Colon (tissue), 2 donors: ENCODE data around the gene HAPLN3.

Experiments
- FAIRE-seq: peaks from 2 replicates; lab custom pipeline; 2012; peaks lifted over from hg19 to GRCh38; lab: Jason Lieb, UNC
- donor health status: control.
- donor health status: control.

Gene HAPLN3

DNA sequence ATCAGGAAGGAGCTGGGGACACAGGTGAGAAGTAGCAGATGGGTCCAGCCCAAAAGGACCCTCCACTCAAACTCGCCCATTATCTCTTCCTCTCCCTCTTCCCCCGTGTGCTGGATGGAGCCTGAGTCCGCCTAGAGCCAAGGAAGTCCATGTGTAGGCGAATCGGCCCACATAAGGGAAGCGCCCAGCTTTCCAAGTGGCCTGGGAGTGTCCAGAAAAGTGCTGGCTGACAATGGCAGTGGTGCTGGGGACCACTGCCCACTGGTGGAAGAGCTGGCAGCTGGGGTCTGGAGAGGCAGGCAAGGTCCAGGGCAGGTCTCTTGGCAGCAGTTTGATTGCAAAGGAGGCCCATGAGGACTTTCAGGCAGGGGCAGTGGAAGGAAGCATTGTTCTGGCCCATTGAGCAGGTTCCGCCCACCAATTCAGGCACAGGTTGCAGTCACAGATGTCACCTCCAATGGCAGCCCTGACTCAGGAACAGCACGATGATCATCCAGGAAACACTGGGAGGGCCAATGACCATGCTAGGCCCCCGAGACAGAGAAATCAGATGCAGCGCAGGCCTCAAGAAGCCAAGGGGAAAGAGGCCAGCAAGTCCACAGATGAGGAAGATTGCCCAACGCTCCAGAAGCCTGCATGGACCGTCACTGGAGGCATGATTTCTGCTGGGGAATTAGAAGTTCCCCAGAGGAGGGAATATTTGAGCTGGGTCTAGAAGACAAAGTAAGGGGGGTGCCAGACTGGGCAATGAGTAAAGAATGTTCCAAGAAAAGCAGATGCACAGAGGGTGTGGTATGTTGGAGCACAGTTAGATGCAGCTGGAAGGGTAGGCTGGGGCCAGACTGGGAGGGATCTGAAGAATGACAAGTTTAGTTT lies 14.8 kb upstream of the HAPLN3 start:
- FAIRE-seq, result no peak

DNA sequence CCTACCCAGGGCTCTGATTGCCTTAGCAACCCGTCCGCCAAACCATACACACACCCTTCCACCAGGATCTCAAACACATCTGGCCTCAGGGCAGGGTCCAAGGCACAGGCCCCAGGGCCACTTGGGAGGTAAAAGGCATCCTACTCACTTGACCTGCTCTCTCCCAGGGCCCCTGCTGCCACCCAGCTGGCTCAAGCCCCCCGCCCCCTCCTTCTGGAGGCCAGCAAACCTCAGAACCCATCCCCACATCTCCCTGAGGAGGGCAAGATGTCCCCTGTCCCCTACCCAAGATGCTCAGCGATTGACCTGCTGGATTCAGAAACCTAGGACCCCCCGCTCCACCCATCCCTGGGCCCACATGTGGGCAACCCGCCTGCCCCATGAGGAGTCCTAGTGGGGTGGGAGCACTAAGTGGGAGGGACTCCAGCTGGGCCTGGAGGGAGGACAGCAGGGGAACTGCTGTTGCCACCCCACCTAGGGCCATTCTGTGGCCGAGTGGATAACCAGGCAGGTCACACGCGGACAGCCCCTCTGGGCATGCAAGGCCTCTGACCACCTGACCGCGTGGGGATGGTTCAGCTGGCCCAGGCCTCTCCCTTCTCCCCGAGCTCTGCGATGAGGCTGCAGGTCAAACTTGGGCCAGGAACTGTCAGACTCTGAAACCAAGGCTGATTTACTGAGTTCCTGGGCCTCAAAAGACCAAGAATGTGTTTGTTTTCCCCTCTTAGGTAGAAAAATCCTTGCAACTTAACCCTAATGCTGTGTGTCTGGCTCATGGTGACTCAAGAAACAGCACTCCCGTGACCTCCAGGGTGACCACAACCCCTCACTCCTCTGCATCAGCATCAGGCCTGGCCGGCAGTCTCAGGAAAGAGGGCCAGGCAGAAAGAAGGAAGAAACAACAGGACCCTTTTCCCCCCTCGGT lies 13.6 kb upstream of the HAPLN3 start:
- no peak for FAIRE-seq

DNA sequence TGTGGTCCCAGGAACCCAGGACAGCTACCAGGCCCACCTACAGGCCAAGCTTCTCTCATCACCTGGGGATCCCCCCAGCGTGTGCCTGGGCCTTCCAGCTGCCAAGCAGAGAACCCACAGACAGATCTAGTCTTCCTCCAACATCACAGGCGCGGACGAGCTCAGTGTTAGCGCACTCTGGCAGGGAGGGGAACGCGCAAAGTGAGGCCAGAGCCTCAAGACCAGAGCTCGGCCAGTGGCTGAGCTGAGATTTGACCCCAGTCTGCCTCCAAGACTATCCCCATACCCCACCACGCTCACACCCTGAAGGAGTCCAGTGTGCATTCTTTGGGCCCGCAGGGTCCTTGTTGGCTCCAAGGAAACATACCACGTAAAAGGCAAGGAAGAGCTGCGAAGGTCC lies 12.8 kb upstream of the HAPLN3 start:
- no peak for FAIRE-seq

DNA sequence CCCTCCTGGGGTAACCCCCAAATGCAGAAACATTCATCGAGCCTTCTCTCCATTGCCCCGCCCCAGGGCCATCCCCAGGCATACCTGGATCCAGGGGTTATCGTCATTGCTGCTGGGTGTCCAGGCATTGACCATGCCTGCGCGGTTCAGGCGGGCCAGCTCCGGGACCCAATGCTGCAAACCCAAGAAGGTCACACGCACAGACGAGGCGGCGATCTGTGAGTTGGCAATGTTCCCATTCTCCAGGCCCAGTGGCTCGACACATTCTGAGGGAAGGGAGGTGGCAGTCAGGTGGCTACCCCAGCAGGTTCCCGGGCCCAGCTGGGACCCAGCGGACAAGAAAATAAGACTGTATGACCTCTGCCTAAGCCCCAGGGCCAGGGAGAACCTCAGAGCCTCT lies 11.8 kb upstream of the HAPLN3 start:
- no peak for FAIRE-seq

DNA sequence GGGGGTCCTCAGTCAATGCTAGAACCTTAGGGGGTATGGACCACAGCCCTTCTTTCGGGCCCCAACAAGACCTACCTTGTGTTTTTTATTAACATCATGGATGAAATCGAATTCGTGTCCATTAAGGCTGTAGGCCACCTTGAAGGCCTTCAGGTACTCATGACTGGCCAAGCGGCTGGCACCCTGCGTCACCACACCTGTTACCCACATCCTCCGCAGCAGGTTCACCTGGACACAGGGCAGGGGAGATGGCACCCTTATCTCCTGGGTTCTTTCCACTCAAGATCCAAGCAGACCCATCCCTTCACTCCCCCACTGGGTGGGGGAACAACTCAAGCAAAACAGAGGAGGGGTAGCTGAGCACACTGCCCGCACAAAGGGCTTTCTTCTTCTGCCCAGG lies 11.2 kb upstream of the HAPLN3 start:
- no peak for FAIRE-seq

DNA sequence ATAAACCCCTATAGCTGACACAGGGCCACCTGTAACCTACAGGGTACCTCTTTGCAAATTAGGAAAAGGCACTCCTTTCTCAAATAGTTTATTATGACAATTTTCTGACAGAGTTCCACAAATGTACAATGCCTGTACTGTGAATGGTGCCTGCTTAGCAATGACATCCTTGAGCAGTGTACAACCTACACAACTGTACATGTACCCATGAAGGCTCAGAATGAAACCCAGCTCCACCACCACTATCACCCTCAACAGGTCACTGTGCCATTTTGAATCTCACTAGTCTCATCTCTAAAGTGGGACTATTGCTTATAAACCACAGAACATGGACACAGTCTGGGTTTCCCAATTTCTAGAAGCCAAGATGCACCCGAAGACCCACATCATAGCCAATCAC lies 10.8 kb upstream of the HAPLN3 start:
- no peak for FAIRE-seq

DNA sequence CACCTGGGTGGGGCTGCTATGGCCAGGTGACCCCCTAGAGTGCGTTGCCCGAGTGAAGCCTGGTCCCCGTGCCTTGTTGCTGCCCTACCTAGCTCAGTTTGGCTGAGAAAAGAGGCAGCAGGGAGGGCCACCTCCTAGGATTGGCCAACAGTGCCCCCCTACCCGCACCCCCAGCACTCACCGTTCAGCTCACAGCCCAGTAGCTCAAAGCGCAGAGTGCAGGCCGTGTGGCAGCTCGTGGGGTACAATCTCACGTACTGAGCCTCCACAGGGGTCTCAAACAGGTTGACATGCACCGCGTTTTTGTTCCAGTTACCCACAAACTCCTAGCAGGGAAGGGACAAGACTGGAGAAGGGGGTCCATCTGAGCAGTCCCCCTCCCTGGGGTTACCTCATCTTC lies 10.2 kb upstream of the HAPLN3 start:
- no peak for FAIRE-seq

DNA sequence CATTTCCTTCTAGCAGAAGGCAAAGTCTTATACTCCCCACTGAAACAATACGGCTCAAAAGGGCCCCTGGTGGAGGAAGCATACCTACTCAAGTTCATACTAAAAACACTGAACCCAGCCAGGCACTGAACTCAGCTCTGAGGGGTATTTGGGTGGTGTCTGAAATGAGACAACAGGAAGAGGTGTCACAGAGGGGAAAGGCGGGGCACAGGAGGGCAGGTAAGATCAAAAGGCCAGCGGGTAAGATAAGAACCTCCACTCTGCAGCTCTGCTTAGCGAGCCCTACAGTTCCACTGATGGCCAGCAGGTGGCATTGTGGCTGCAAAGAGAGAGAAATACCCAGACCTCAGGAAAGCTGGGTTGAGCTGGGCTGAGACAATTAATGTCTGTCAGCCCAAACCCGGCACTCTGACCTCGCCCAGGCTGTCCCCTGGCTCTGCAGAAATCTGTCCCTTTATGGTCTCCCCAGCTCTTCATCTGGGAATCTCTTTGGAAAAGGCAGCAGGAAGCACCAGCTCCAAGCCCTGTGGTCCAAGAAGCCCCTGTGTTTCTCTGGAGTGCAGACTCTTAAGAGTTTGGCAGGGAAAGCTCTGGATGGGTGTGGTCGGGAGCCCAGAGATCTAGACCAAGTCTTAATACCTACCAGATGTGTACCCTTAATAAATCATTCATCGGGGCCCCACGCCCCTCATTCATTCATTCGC lies 9.4 kb upstream of the HAPLN3 start:
- no peak for FAIRE-seq

DNA sequence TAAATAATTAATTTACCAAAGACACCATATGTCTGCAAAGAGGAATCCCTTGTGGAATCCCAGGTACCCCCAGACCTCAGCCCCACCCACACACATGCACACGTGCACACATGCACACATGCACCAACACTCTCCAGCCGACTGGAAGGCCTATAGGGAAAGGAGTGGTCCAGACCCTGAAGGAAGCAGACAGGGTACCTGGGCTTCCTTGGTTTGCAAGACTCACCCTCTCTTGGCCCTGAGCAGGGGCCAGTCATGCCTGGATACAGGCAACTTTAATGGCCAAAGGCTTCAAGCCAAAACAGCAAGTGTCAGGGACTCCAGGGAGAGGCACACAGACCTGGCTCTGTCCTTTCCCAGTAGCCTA lies 8.9 kb upstream of the HAPLN3 start:
- FAIRE-seq, result no peak

DNA sequence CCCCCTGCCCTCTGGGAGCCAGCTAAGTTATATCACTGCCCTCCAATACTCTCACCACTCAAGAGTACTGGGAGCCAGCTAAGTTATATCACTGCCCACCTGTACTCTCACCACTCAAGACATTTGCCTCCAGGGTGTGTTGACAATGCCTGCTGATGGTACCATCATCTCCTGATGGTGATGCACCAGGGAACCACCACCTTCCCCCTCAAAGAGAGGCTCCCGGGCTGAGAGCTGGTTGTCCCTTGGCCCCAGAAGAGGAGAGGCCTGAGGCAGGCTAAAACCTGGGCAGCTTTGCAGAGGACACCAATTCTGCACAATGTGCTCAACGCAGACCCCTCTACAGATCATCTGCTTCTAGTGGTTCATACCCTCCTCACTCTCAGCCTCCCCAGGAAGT lies 7.5 kb upstream of the HAPLN3 start:
- no peak for FAIRE-seq

DNA sequence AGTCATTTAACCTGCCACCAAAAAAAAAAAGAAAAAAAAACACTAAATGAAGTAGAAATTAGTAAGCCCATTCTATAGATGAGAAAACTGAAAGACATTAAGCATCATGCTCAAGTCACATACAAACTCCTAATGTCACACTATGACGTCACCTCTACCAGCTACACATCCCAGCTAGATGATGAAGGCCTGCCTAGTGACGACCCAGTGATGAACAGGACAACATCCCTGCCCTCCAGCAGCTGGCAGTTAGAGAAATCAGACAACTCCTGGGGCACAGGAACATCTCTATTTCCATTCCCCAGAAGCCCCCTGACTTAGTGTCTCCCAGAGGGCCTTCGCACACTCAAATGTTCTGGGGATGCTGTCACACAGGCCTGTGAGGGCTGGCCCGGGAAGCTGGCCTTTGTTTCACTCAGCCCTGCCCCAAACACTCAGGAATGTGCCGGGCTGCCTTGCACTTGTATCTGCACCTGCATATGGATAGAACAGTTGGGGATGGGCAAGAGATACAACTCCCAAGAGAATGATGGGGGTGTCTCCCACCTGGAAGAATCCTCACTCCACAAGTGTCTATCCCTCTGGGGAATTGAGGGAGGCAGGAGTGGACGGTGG lies 7.0 kb upstream of the HAPLN3 start:
- FAIRE-seq, result no peak

DNA sequence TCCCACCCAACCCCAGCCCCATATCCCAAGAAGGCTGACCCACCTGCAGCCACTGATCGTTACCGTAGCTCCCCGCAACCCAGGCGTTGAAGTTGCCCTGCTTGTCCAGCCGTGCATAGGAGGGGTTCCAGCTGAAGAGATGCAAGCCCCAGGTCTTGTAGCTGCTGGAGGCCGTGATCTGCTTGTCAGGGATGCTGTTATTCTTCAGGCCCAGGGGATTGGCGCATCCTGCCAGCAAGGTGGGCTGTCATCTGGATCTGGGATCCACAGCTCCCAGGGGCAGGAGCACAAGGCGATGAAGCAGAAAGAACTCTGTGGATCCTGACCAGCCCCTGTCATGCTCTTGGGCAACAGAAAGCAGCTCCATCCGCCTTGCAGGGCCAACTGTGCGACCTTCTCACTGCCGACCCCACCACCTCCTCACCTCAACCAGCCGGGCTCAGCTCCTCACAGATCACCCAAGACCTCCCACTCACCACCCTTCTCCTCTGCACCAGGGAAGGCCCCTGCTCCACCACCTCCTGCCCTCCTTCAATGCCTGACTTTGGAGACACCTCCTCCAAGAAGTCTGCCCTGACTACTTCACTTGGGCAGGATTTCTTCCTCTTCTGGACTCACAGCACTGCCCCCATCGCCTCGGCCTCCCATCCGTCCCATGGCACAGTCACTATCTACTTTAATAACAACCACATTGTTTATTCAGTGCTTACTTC lies 6.3 kb upstream of the HAPLN3 start:
- FAIRE-seq, result no peak

DNA sequence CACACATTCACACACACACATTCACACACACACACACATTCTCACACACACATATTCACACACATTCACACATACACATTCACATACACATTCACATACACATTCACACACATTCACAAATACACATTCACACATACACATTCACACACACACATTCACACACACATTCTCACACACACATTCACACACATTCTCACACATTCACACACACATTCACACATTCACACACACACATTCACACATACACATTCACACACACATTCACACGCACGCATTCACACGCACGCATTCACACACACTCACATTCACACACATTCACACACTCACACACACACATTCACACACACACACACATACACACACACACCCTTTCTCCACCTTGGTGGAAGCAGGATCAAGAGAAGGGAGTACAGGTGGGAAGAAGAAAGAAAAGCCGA lies 5.7 kb upstream of the HAPLN3 start:
- no peak for FAIRE-seq

DNA sequence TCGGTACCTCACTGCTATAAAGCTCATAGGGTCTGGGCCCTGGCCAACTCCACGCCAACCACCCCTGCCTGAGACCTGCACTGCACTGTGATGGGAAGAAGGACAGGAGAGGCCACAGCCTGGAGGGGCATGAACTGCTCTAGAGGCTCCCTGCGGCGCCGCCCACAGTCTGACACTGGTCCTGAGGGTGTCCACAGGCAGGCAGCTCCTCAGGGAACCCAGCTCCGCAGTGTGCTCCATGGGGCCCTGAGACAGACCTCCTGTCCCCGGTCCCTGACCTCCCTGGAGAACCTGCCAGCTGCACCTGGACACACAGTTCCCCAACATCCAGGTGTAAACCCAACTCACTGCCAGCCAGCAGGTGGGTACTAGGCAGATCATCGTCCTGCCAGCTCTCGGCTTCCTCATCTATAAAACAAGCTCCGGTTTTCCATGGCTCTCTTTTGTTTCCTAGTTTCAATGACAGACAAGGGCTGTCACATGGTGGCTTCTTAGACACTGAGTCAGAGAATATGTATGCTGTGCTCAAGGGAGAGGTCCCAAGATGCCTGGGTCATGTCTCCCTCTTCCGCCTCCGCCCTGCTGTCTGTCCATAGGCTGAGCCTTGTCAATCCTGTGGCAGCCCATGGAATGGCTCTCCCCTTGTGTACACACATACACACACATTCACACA lies 5.1 kb upstream of the HAPLN3 start:
- no peak for FAIRE-seq

DNA sequence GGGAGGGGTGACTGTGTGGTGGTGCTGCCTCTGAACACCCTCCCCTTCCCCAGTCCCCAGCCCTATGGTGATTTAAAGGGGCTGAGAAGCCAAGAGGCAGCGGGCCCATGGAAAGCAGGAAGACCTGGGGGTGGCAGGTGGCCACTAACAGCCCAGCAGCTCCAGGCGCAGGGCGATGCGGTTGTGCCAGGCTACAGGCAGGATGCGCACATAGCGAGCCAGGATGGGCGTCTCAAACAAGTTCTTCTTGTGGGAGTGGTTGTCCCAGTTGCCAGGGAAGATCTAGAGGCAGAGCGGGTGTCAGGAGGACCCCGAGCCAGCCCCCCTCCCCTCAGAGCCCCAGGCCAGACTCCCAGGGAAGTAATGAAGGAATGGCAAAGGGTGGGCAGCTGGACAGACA lies 3.9 kb upstream of the HAPLN3 start:
- FAIRE-seq, result no peak

DNA sequence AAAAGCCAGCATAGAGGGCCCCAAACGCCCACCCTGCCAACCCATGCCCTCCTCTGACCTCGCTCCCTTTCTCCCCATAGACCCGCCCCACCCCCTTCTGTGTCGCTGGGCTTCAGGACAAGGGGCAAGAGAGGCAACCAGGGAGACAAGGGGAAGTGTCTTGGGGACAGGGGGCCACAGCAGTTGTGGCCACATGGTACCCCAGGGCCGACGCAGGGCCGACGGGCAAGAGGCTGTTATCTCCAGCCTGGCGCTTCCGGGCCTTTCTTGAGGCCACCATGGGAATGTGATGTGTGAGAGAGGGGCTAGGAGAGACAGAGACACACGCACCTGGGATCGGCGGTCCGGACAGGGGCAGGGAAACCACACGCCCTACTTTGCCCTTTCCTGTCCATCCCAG lies 3.4 kb upstream of the HAPLN3 start:
- no peak for FAIRE-seq

DNA sequence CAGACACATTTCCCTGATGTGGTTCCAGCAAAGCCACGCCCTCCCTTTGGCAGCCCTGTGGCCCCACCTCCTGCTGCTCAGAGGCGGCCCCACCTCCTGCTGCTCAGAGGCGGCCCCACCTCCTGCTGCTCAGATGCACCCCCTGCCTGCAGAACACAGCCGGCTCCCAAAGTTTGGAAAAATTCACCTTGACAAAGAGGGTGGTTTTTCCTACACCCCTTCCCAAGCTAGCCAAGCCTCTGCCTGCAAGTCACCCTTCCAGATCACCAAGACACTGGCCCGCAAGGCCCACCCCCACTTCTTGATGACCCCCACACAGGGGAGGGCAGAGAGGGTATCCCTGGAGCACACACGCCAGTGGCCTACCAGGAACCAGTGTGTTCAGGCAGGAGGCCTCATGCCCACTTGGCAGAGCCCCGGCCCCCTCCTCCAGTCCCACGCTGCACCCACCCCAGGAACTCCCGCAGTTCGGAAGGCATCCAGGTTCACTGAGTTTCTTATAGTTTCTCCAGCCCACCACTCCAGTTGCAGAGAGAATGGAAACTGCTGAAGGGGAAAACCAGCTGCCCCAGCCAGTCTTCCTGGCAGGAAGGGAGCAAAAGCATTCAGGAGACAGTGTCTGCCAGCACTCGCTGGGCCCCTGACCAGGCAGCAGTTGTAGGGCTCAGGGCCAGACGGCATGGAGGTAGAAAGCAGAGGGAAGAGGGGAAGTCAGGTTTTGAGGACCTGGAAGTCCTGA lies 2.3 kb upstream of the HAPLN3 start:
- no peak for FAIRE-seq

DNA sequence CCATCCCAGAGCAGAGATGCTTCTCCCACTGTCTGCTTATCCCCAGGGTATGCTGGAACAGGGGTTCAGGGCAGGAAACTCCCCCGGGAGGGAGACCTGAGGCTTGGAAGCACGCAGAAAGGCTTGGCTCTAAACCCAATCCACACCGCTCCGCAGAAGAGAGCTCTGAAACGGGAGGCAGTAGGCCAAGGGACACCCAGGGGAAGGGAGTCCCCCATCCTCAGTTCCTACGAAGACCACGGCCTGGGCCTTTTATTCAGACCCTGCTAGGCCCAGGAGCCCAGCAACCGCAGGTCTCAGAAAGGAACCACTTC lies 1.8 kb upstream of the HAPLN3 start:
- no peak for FAIRE-seq

DNA sequence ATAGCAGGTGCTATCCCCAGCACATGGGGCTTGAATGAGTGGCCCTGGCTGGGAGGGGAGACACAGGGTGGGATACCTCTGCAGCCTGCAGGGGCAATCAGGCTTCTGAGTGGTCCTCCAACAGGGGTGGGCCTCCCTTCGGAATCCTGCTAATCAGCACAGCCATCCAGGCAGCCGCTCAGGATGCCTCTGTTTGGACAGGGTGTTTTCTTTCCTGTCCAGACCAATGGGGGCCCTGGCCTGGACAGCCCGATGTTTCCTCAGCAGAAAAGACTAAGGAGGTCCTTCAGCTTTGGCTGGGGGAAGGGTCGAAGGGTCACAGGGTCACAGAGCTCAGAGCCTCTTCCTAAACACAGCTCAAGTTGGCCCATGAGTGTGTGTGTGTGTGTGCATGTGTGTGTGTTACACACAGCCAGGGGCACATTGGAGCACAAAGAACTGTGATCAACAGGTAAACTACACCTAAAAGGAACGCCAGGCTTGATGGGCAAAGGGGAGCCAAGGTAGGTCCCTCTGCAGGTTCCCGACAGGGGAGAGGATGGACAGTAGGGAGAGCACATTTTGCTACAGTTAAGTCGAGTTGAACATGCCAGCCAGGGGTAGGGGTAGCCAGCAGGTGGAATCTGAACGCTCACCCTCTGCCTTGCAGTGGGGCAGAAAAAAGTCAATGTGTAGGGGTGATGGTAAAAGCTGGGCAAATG lies 1.1 kb upstream of the HAPLN3 start:
- FAIRE-seq, result no peak

DNA sequence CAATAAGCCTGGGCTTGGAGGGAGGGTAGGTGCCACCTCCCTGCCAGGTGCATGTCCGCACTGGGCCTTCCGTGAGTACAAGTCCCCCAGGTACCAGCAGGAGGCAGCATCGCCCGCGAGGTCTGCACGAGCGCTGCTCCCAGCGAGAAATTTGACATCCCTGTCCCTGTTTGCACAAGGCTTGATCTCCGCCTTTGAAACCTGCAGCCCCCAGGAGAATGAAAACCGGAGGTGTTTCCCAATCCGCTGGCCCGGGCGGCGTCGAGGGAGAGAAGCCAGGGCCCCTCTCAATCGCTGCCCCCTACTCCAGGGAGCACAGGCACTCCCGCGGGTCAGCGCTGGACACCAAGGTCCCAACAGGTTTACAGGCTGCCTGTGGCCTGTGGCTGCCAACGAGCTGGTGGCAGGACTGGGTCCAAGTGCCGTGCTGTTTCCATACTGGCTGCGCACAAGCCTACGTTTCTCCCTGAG lies 961 bp downstream of the HAPLN3 start:
- no peak for FAIRE-seq
